HepG2 (cell line): ENCODE measurements around the gene EPHB4. TPM values are rescaled to one million over a fixed set of nuclear protein-coding genes. Genes with fewer than 3 reads are reported as not detected.

Experiments
- FOSL2 ChIP-seq: sonication (generic); formaldehyde crosslinking; IDR thresholded peaks from 2 replicates; pipeline ENCODE4 v1.4.0; 2020; ENCODE audit warnings: missing genetic modification reagents
- GATAD2A ChIP-seq: IDR thresholded peaks from 2 replicates; pipeline ENCODE4 v1.6.1; 2016
- IRF9 ChIP-seq: sonication (generic); formaldehyde crosslinking; IDR thresholded peaks from 2 replicates; pipeline ENCODE4 v1.8.0; 2022; ENCODE audit warnings: missing genetic modification reagents, mild to moderate bottlenecking, borderline replicate concordance
- KDM2A ChIP-seq: sonication (generic); formaldehyde crosslinking; IDR thresholded peaks from 2 replicates; pipeline ENCODE4 v1.4.0; 2020; ENCODE audit warnings: low read depth, missing genetic modification reagents, borderline replicate concordance
- MEIS1 ChIP-seq: sonication (generic); formaldehyde crosslinking; IDR thresholded peaks from 2 replicates; pipeline ENCODE4 v1.9.0; 2021; ENCODE audit warnings: mild to moderate bottlenecking, missing genetic modification reagents, moderate library complexity, borderline replicate concordance
- RARA ChIP-seq: IDR thresholded peaks from 2 replicates; pipeline ENCODE4 v1.6.1; 2016; ENCODE audit warnings: missing genetic modification reagents, missing compliant biosample characterization
- SAP130 ChIP-seq: IDR thresholded peaks from 2 replicates; pipeline ENCODE4 v1.6.1; 2016; ENCODE audit warnings: low read depth
- SP5 ChIP-seq: IDR thresholded peaks from 2 replicates; pipeline ENCODE4 v1.6.1; 2016; ENCODE audit warnings: low read depth, borderline replicate concordance
- THRA ChIP-seq: sonication (generic); formaldehyde crosslinking; IDR thresholded peaks from 2 replicates; pipeline ENCODE4 v1.4.0; 2020; ENCODE audit warnings: missing genetic modification reagents, borderline replicate concordance
- ZBED4 ChIP-seq: sonication (generic); formaldehyde crosslinking; IDR thresholded peaks from 2 replicates; pipeline ENCODE4 v1.4.0; 2020; ENCODE audit warnings: missing genetic modification reagents, borderline replicate concordance
- ZFP91 ChIP-seq: sonication (generic); formaldehyde crosslinking; IDR thresholded peaks from 2 replicates; pipeline ENCODE4 v1.9.0; 2022; ENCODE audit warnings: missing genetic modification reagents, mild to moderate bottlenecking, borderline replicate concordance
- ZNF414 ChIP-seq: sonication (generic); formaldehyde crosslinking; IDR thresholded peaks from 2 replicates; pipeline ENCODE4 v1.5.0; 2020; ENCODE audit warnings: missing genetic modification reagents
- ZNF619 ChIP-seq: sonication (generic); formaldehyde crosslinking; IDR thresholded peaks from 2 replicates; pipeline ENCODE4 v1.4.0; 2020; ENCODE audit warnings: mild to moderate bottlenecking, missing genetic modification reagents
- ZNF687 ChIP-seq: sonication (generic); formaldehyde crosslinking; IDR thresholded peaks from 2 replicates; pipeline ENCODE4 v1.5.1; 2020; ENCODE audit warnings: mild to moderate bottlenecking, missing genetic modification reagents, moderate library complexity
- polyA plus RNA-seq, 8 experiments: library from polyadenylated mRNA; depleted of rRNA in 3 of 8; stranded (reverse) in 7 of 8; unstranded in 1 of 8; fragments of >200 nt; fragmentation: Illumina TruSeq in 4 of 8; extraction: Trizol in 4 of 8; gene quantifications; 2 replicates each; pipeline versions ENCODE4 v1.2.1 to v1.2.3, GENCODE V29; 2011 to 2016; ENCODE audit warnings: low read depth in 4 of 8, missing spikeins in 1 of 8, mixed read lengths in 1 of 8; ENCODE audit not compliant: insufficient read depth in 1 of 8
- total RNA-seq, 5 experiments: library from RNA; depleted of rRNA; stranded (reverse); fragments of >200 nt; fragmentation: Illumina TruSeq; extraction: Trizol; gene quantifications; 2 replicates each; pipeline ENCODE4 v1.2.3, GENCODE V29; 2016; ENCODE audit warnings: low read depth in 1 of 5

EPHB4 gene
- total and polyA plus RNA-seq, 2 of the 13 experiments (the other 11 are each of a cell fraction or from before 2014, with no cell fraction given), result 61.4 to 69.6 TPM

- TF ChIP-seq ZNF687 (peak; percentile 50), MEIS1 (0 out of 2 replicates have a peak, but pooled peaks have one; percentile 24), ZBED4 (CRISPR knock-in tag) (0 out of 2 replicates have a peak, but pooled peaks have one; percentile 17), FOSL2 (peak; percentile 81), SP5 (CRISPR knock-in tag) (peak; percentile 53; the same call in 1 of the 2 replicates), RARA (CRISPR knock-in tag) (0 out of 2 replicates have a peak, but pooled peaks have one; percentile 31), GATAD2A (CRISPR knock-in tag) (peak; percentile 41; the same call in 1 of the 2 replicates), SAP130 (CRISPR knock-in tag) (peak; percentile 28; the same call in 1 of the 2 replicates), ZFP91 (CRISPR knock-in tag) (peak; percentile 40; the same call in 1 of the 2 replicates), ZNF619 (CRISPR knock-in tag) (no peak), IRF9 (CRISPR knock-in tag) (0 out of 2 replicates have a peak, but pooled peaks have one; percentile 22), KDM2A (CRISPR knock-in tag) (0 out of 2 replicates have a peak, but pooled peaks have one; percentile 27), THRA (peak; percentile 39; the same call in 1 of the 2 replicates), ZNF414 (no peak)
Observed at GRCh38 chr7:100791881-100792666, 35.2 kb downstream of the EPHB4 start (continued).
